Tibial nerve (tissue), 3 donors: ENCODE measurements around the gene CFAP221.

Experiments used
- POLR2A ChIP-seq, 2 donors: fragments of 450-650 bp; IDR thresholded peaks; one replicate each; pipeline ENCODE4 v1.6.1; 2017; ENCODE audit warnings: antibody characterized with exemption in 2 of 2, mild to moderate bottlenecking in 2 of 2, moderate library complexity in 2 of 2
- TF ChIP-seq, protein P1 (sequence below), 5 experiments: fragments of 200-600 bp in 3 of 5; fragments of 450-650 bp in 2 of 5; sonication (generic) in 3 of 5; IDR thresholded peaks; one replicate each; pipeline ENCODE4 v1.5.1; 2016 to 2019; ENCODE audit warnings: antibody characterized with exemption in 5 of 5, mild to moderate bottlenecking in 3 of 5, moderate library complexity in 2 of 5

GRCh38 chr2:119637371-119637770 lies 93.1 kb downstream of the CFAP221 start:
- TF ChIP-seq, protein P1, sequence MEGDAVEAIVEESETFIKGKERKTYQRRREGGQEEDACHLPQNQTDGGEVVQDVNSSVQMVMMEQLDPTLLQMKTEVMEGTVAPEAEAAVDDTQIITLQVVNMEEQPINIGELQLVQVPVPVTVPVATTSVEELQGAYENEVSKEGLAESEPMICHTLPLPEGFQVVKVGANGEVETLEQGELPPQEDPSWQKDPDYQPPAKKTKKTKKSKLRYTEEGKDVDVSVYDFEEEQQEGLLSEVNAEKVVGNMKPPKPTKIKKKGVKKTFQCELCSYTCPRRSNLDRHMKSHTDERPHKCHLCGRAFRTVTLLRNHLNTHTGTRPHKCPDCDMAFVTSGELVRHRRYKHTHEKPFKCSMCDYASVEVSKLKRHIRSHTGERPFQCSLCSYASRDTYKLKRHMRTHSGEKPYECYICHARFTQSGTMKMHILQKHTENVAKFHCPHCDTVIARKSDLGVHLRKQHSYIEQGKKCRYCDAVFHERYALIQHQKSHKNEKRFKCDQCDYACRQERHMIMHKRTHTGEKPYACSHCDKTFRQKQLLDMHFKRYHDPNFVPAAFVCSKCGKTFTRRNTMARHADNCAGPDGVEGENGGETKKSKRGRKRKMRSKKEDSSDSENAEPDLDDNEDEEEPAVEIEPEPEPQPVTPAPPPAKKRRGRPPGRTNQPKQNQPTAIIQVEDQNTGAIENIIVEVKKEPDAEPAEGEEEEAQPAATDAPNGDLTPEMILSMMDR (IDR thresholded peaks at IDR 0.05), result no peak
- TF ChIP-seq POLR2A (IDR thresholded peaks at IDR 0.05), result no peak
